ENCODE measurements around the gene ENAH.

ENAH gene

DNA sequence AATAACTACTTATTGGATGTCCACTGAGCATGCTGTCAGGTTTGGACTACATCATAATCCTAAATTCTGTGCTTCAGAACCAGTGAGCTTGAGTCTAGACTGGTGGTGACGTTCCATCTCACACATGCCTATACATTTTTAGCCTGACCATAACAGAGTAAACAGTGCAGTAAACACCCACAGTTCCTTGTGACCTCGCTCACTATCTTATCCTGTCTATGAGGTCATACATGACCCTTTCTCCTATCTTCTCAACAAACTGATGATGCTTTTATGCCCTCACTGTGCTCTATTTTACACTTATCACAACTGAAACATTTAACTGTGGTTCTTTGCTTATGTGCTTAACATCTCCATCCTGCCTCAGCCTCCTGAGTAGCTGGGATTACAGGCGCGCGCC, 91.2 kb downstream of the ENAH start:
- Mint-ChIP-seq H3K4me3 (no peak overlapping the region), H3K27ac (no peak overlapping the region), H3K4me1 (peaks cover 11% of the 10 kb centered on the region), H3K27me3 (ENCODE audit: low read depth) (no peaks in the 10 kb centered on the region), H3K9me3 (peaks cover 8% of the 10 kb centered on the region), H3K36me3 (ENCODE audit: low read depth) (peaks cover 56% of the 10 kb centered on the region)
- TF ChIP-seq, protein P1, sequence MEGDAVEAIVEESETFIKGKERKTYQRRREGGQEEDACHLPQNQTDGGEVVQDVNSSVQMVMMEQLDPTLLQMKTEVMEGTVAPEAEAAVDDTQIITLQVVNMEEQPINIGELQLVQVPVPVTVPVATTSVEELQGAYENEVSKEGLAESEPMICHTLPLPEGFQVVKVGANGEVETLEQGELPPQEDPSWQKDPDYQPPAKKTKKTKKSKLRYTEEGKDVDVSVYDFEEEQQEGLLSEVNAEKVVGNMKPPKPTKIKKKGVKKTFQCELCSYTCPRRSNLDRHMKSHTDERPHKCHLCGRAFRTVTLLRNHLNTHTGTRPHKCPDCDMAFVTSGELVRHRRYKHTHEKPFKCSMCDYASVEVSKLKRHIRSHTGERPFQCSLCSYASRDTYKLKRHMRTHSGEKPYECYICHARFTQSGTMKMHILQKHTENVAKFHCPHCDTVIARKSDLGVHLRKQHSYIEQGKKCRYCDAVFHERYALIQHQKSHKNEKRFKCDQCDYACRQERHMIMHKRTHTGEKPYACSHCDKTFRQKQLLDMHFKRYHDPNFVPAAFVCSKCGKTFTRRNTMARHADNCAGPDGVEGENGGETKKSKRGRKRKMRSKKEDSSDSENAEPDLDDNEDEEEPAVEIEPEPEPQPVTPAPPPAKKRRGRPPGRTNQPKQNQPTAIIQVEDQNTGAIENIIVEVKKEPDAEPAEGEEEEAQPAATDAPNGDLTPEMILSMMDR (IDR thresholded peaks at IDR 0.05; ENCODE audit: unreplicated experiment in 3 of 3) = no peak

DNA sequence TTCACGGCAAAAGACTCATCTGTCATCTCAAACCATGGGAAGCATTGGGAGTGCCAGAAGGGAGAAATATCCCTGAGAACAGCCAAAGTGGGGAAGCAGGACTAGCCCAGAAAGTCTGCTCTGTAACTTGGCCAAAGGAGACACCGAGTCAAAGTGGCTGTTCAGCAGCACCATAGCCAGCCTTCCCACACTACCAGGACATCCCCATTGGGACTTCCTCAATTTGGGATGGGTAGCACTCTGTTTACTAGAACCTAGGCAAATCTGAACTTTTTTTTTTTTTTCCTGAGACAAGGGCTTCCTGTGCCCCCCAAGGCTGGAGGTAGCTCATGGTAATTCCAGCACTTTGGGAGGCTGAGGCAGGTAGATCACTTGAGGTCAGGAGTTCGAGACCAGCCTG, 93.0 kb downstream of the ENAH start:
- H3K9me3 Mint-ChIP-seq = peaks cover 11% of the 10 kb centered on the region
- TF ChIP-seq, protein P1 (IDR thresholded peaks at IDR 0.05; ENCODE audit: unreplicated experiment in 3 of 3) = no peak
- peaks cover 57% of the 10 kb centered on the region for H3K36me3 Mint-ChIP-seq (ENCODE audit: low read depth)
- no peaks in the 10 kb centered on the region for H3K27me3 Mint-ChIP-seq (ENCODE audit: low read depth)
- no peak overlapping the region for H3K27ac Mint-ChIP-seq
- no peaks in the 10 kb centered on the region for H3K4me1 Mint-ChIP-seq
- no peak overlapping the region for H3K4me3 Mint-ChIP-seq

DNA sequence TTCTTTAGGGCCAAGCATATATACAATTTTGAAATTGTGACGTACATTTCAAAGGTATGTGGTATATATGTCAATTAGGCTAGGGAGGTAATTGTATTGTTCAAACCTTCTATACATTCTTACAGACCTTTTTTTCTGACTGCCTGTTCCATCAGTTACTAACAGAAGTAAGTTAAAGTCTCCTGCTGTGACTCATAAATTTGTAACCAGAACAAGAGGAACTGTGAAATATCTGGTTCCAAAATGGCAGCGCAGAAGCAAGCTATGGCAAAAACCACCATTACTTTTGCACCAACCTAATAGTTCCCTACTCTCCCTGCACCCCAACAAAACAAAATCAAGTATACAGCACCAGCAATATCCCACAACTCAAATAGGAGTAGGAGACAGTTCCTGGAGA, 93.6 kb downstream of the ENAH start:
- TF ChIP-seq, protein P1 (IDR thresholded peaks at IDR 0.05; ENCODE audit: unreplicated experiment in 3 of 3) = no peak
- Mint-ChIP-seq H3K27ac (no peak overlapping the region), H3K27me3 (ENCODE audit: low read depth) (no peaks in the 10 kb centered on the region), H3K9me3 (peaks cover 11% of the 10 kb centered on the region), H3K36me3 (ENCODE audit: low read depth) (peaks cover 57% of the 10 kb centered on the region), H3K4me3 (no peak overlapping the region), H3K4me1 (no peaks in the 10 kb centered on the region)

DNA sequence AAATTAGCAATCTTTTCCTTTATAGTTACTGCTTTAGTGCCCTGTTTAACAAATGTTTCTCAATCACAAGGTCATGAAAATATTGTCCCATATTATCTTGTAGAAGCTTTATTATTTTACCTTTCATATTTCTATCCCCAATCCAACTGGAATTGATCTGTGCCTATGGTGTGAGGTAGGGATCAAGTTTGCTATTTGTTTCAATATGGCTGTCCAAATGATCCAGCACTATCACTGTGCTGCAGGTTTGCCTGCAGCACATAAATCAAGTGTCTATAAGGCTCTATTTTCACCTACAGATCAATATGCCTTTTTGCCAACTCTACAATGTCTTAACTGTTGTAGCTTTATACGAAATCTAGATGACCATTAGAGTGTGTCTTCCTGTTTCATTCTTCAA, 96.2 kb downstream of the ENAH start:
- no peak overlapping the region for H3K4me3 Mint-ChIP-seq
- peaks cover 11% of the 10 kb centered on the region for H3K9me3 Mint-ChIP-seq
- peaks cover 60% of the 10 kb centered on the region for H3K36me3 Mint-ChIP-seq (ENCODE audit: low read depth)

DNA sequence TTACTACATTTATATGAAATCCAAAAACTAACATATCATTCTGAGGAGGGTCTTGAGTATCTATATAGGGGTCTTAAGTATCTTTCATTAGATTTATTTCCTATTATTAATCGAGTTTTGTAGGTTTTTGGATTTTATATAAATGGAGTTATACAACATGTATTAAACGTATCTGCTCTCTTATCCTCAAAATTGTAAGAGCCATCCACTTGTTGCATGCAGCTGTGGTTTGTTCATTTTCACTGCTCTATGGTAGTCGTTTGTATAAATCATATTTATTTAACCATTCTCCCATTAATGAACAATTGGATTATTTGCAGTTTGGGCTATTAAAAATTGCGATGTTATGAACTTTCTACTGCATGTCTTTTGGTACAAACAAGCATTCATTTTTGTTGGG, 97.1 kb downstream of the ENAH start:
- H3K27me3 Mint-ChIP-seq (ENCODE audit: low read depth) = no peaks in the 10 kb centered on the region
- no peak overlapping the region for H3K27ac Mint-ChIP-seq
- peaks cover 4% of the 10 kb centered on the region for H3K4me1 Mint-ChIP-seq
- H3K36me3 Mint-ChIP-seq (ENCODE audit: low read depth) = peaks cover 60% of the 10 kb centered on the region
- no peak overlapping the region for H3K4me3 Mint-ChIP-seq
- TF ChIP-seq, protein P1 (IDR thresholded peaks at IDR 0.05; ENCODE audit: unreplicated experiment in 3 of 3) = no peak
- H3K9me3 Mint-ChIP-seq = peaks cover 11% of the 10 kb centered on the region

More for the DNA sequence above, 96.2 kb downstream of the ENAH start:
- H3K27ac Mint-ChIP-seq = no peak overlapping the region
- peaks cover 2% of the 10 kb centered on the region for H3K4me1 Mint-ChIP-seq
- H3K27me3 Mint-ChIP-seq (ENCODE audit: low read depth) = no peaks in the 10 kb centered on the region
- TF ChIP-seq, protein P1 (IDR thresholded peaks at IDR 0.05; ENCODE audit: unreplicated experiment in 3 of 3) = no peak

DNA sequence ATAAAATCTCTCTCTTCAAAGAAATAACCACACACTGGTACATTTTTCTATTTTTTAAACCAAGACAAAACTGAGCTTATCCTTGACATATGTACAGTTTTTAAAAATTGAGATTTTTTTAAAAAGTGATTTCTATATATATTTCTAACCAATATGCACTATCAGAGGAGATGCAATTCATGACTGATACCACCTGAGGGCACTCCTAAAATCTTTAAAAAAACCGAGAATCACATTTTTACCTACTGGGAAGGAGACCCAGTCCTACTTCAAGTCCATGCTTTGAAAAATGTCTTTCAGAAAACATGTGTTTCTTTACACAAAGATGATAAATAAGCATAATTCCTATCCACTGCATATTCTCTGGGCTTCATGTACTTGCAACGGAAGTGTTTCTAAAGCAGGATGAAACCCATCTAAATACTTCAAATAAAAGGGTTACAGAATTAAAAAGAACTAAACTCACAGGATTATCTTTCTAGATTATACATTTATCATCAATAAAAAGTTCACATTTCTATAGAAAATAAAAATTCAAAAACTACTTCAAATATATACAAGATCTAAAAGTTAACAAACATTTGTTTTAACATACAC, 98.6 kb downstream of the ENAH start:
- Mint-ChIP-seq H3K27me3 (ENCODE audit: low read depth) (no peaks in the 10 kb centered on the region), H3K36me3 (ENCODE audit: low read depth) (peaks cover 56% of the 10 kb centered on the region), H3K4me1 (peaks cover 13% of the 10 kb centered on the region), H3K4me3 (no peak overlapping the region), H3K9me3 (peaks cover 11% of the 10 kb centered on the region), H3K27ac (no peak overlapping the region)
- TF ChIP-seq, protein P1 (IDR thresholded peaks at IDR 0.05; ENCODE audit: unreplicated experiment in 3 of 3) = peak; percentile 62 to 77 (median 68)
